ENCODE measurements around the gene ATP5F1B.

- no peak for TF ChIP-seq ATF3 (CRISPR knock-in tag; conservative IDR thresholded peaks at IDR 0.05)
- TF ChIP-seq MAX (CRISPR knock-in tag; IDR thresholded peaks at IDR 0.05): peak; percentile 65; the same call in 1 of the 2 replicates
- no peak for TF ChIP-seq CTCF (IDR thresholded peaks at IDR 0.05)
- TF ChIP-seq ZNF512 (CRISPR knock-in tag; IDR thresholded peaks at IDR 0.05; ENCODE audit: borderline replicate concordance): no peak
- peak; percentile 41; the same call in 1 of the 2 replicates for TF ChIP-seq FOXP1 (CRISPR knock-in tag; IDR thresholded peaks at IDR 0.05; ENCODE audit: borderline replicate concordance)
- TF ChIP-seq USF2 (CRISPR knock-in tag; IDR thresholded peaks at IDR 0.05): peak; percentile 46; the same call in 1 of the 2 replicates
- TF ChIP-seq ERG (CRISPR knock-in tag; IDR thresholded peaks at IDR 0.05): no peak
- TF ChIP-seq GTF2I (CRISPR knock-in tag; conservative IDR thresholded peaks at IDR 0.05): peak; percentile 55; the same call in 1 of the 2 replicates
- TF ChIP-seq ZNF423 (CRISPR knock-in tag; IDR thresholded peaks at IDR 0.05): no peak
- no peak for TF ChIP-seq EMX1 (CRISPR knock-in tag; IDR thresholded peaks at IDR 0.05)
Measured at GRCh38 chr12:56630180-56630632, 15.6 kb downstream of the ATP5F1B start, which contains the start of gene BAZ2A.
